ENCODE measurements around the gene PCDHGC4. TPM values are rescaled to one million over a fixed set of nuclear protein-coding genes. Genes with fewer than 3 reads are reported as not detected.

The PCDHGC4 gene
- total RNA-seq, 1 experiment from 2014 or later: 0.57 TPM

DNA sequence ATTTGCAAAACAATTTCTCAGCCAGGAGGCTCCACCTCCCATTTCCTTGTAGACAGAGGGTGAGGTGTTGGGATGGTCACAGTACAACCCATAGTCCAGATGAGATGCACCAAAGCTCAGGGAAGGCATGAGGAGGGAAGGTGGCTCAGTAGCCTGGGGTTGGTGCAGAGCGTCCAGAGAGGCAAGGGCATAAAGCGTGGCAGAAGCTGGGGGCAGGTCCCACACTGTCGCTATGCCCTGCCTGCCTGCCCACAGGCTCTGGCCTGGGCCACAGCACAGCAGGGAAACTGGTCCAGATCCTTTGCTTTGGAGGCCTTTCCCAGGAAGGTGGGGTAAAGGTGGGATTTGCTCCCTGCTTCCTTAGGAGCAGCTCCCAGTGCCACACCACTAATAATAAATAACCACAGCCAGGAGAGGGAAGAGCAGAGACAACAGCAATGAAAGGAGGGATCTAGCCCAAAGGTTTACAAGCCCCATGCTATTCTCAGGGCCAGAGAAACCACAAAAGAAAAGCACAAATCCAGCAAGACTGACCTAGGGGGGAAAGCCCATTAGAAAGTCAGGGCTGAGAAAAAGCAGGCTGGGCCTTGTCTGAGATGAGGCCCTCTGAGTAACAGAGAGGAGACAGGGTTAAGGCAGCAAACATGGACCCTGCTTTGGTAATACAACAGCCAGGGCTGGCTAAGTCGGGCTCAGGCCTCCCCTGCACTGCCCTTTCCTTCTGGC is 31.3 kb downstream of the PCDHGC4 start:
- CTCF ChIA-PET: interaction anchor here (1.1 kb wide), 2 partner anchors 41 to 98 kb away, joined by 3 to 4 read pairs; partner anchors contain the start of gene PCDHGB7

DNA sequence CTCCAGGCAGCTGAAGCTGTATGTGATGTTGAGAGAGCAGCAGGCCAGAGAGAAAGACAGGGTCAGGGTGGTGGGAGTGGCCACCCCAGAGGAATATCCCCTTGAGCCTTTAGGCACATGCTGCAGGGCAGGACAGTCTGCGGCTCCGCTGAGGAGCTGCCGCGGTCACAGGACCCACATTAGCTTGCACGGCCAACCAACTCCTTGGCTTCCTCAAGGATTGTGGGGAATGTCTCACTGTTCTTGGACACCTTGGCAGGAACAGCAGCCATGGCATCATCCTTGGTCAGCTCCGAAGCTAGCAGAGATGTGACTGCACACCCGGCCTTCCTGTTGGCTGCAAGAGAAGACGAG is 31.8 kb downstream of the PCDHGC4 start:
- intact Hi-C loops (cut with micrococcal nuclease; ENCODE audit: unreplicated experiment) (no loop called here), in situ Hi-C loops (cut with HindIII; ENCODE audit: low pct_unique_long_range_greater_than_20kb, low sequenced_read_pairs) (no loop called here)
- CTCF ChIA-PET: interaction anchor here (1.1 kb wide), 1 partner anchor 41 kb away, joined by 3 read pairs; no protein-coding TSS in a partner anchor
- BruUV-seq (replicated peaks): no TSS peak
- Histone ChIP-seq H3K9me3 (ENCODE audit: control insufficient read depth, insufficient read depth, low read depth, low read length) (no peaks in the 10 kb centered on the region; the same call in 1 of the 2 replicates), H3K36me3 (ENCODE audit: control insufficient read depth, insufficient read depth, low read length) (peaks cover 3% of the 10 kb centered on the region), H3K27me3 (ENCODE audit: control insufficient read depth, insufficient read depth, low read length) (no peaks in the 10 kb centered on the region), H3K4me3 (ENCODE audit: low read depth in 2 of 2, low read length in 2 of 2) (no peak overlapping the region), H3K4me1 (ENCODE audit: control insufficient read depth, insufficient read depth, low read length) (peaks cover 43% of the 10 kb centered on the region), H3K27ac (ENCODE audit: low read length) (no peak overlapping the region)
- no peak for DNase-seq (ENCODE audit: low read depth, low spot score)
- no peak for ATAC-seq
- no peak for TF ChIP-seq TCF7L2 (IDR thresholded peaks at IDR 0.05; ENCODE audit: low read depth, low read length)
- POLR2A ChIA-PET: no interaction called here

More for the DNA sequence above, 31.3 kb downstream of the PCDHGC4 start:
- POLR2A ChIA-PET: no interaction called here
- H3K9me3 ChIP-seq (ENCODE audit: control insufficient read depth, insufficient read depth, low read depth, low read length): no peaks in the 10 kb centered on the region; the same call in 1 of the 2 replicates
- H3K4me1 ChIP-seq (ENCODE audit: control insufficient read depth, insufficient read depth, low read length): peaks cover 38% of the 10 kb centered on the region
- TF ChIP-seq POLR2AphosphoS5 (IDR thresholded peaks at IDR 0.05; ENCODE audit: low read depth, low read length): no peak
- TF ChIP-seq REST (IDR thresholded peaks at IDR 0.05; ENCODE audit: insufficient read depth in 1 of 2, low read depth in 2 of 2, low read length in 1 of 2): no peak
- no peak for TF ChIP-seq TCF7L2 (IDR thresholded peaks at IDR 0.05; ENCODE audit: low read depth, low read length)
- TF ChIP-seq CTCF (IDR thresholded peaks at IDR 0.05): no peak
- TF ChIP-seq SIN3A (IDR thresholded peaks at IDR 0.05; ENCODE audit: borderline replicate concordance, insufficient read depth, low read depth, low read length): no peak
- intact Hi-C loops (cut with micrococcal nuclease; ENCODE audit: unreplicated experiment): no loop called here
- BruUV-seq (replicated peaks): no TSS peak
- H3K27ac ChIP-seq (ENCODE audit: low read length): no peak overlapping the region; the same call in 1 of the 2 replicates
- H3K36me3 ChIP-seq (ENCODE audit: control insufficient read depth, insufficient read depth, low read length): peaks cover 3% of the 10 kb centered on the region
- in situ Hi-C loops (cut with HindIII; ENCODE audit: low pct_unique_long_range_greater_than_20kb, low sequenced_read_pairs): no loop called here
- ATAC-seq: no peak
- DNase-seq (ENCODE audit: low read depth, low spot score): no peak
- H3K27me3 ChIP-seq (ENCODE audit: control insufficient read depth, insufficient read depth, low read length): no peaks in the 10 kb centered on the region
- no peak overlapping the region for H3K4me3 ChIP-seq (ENCODE audit: low read depth in 2 of 2, low read length in 2 of 2)

GRCh38 chr5:141517312-141517711 is 32.5 kb downstream of the PCDHGC4 start:
- DNase-seq (ENCODE audit: low read depth, low spot score) (no peak), ATAC-seq (no peak)
- TF ChIP-seq TCF7L2 (IDR thresholded peaks at IDR 0.05; ENCODE audit: low read depth, low read length) (no peak), CTCF (IDR thresholded peaks at IDR 0.05) (no peak), POLR2AphosphoS5 (IDR thresholded peaks at IDR 0.05; ENCODE audit: low read depth, low read length) (no peak), SIN3A (IDR thresholded peaks at IDR 0.05; ENCODE audit: borderline replicate concordance, insufficient read depth, low read depth, low read length) (no peak), REST (IDR thresholded peaks at IDR 0.05; ENCODE audit: insufficient read depth in 1 of 2, low read depth in 2 of 2, low read length in 1 of 2) (no peak)
- in situ Hi-C loops (cut with HindIII; ENCODE audit: low pct_unique_long_range_greater_than_20kb, low sequenced_read_pairs): no loop called here
- Histone ChIP-seq H3K36me3 (ENCODE audit: control insufficient read depth, insufficient read depth, low read length) (peaks cover 5% of the 10 kb centered on the region), H3K27ac (ENCODE audit: low read length) (no peak overlapping the region), H3K9me3 (ENCODE audit: control insufficient read depth, insufficient read depth, low read depth, low read length) (no peaks in the 10 kb centered on the region; the same call in 1 of the 2 replicates), H3K4me1 (ENCODE audit: control insufficient read depth, insufficient read depth, low read length) (peaks cover 50% of the 10 kb centered on the region), H3K4me3 (ENCODE audit: low read depth in 2 of 2, low read length in 2 of 2) (no peak overlapping the region), H3K27me3 (ENCODE audit: control insufficient read depth, insufficient read depth, low read length) (no peaks in the 10 kb centered on the region)
- ChIA-PET POLR2A (interaction anchor here (0.6 kb wide), 1 partner anchor 413 kb away, joined by 3 read pairs; no protein-coding TSS in a partner anchor), CTCF (interaction anchor here (1.1 kb wide), 1 partner anchor 42 kb away, joined by 3 read pairs; no protein-coding TSS in a partner anchor)
- intact Hi-C loops (cut with micrococcal nuclease; ENCODE audit: unreplicated experiment): no loop called here
- no TSS peak for BruUV-seq (replicated peaks)
